HG02678 (cell line): ENCODE measurements around the gene SPATA16.
A peak's percentile ranks its signal among the peaks of the same experiment; 100 is the strongest.
"Not testable (repeated sequence)": the region's sequence is repeated elsewhere in the genome, so short reads cannot be mapped to it uniquely, and the experiment has no call there.

Experiments
- ATAC-seq: cut with Tn5 transposase; IDR thresholded peaks from one replicate; pipeline ENCODE4 v1.9.1; 2021; ENCODE audit warnings: mild to moderate bottlenecking, moderate library complexity; ENCODE audit not compliant: unreplicated experiment

The SPATA16 gene

GRCh38 chr3:172892158-172892557 is 248.9 kb downstream of the SPATA16 start:
- no peak for ATAC-seq

GRCh38 chr3:172885704-172886103 is 255.3 kb downstream of the SPATA16 start:
- no peak for ATAC-seq

GRCh38 chr3:172882563-172882962 is 258.5 kb downstream of the SPATA16 start:
- no peak for ATAC-seq

GRCh38 chr3:172879381-172879780 is 261.7 kb downstream of the SPATA16 start:
- ATAC-seq, result not testable (repeated sequence)

GRCh38 chr3:172877011-172877410 is 264.0 kb downstream of the SPATA16 start:
- no peak for ATAC-seq

GRCh38 chr3:172876297-172876696 is 264.7 kb downstream of the SPATA16 start:
- no peak for ATAC-seq

- no peak for ATAC-seq
These were observed 266.0 kb downstream of the SPATA16 start for GRCh38 chr3:172875039-172875438.

GRCh38 chr3:172869784-172870518 is 271.1 kb downstream of the SPATA16 start:
- ATAC-seq, result no peak

- ATAC-seq, result no peak
These were observed 271.7 kb downstream of the SPATA16 start for GRCh38 chr3:172869368-172869771.

GRCh38 chr3:172868582-172869200 is 272.3 kb downstream of the SPATA16 start:
- ATAC-seq, result no peak

- ATAC-seq, result not testable (repeated sequence)
These were observed 274.2 kb downstream of the SPATA16 start for GRCh38 chr3:172866726-172867350.

GRCh38 chr3:172859041-172859440 is 282.0 kb downstream of the SPATA16 start:
- ATAC-seq, result no peak

GRCh38 chr3:172856795-172857742 is 284.0 kb downstream of the SPATA16 start:
- ATAC-seq, result no peak

GRCh38 chr3:172855037-172855436 is 286.0 kb downstream of the SPATA16 start:
- ATAC-seq, result no peak

- no peak for ATAC-seq
These were observed 286.9 kb downstream of the SPATA16 start for GRCh38 chr3:172853921-172854666.

GRCh38 chr3:172853005-172853404 is 288.0 kb downstream of the SPATA16 start:
- no peak for ATAC-seq

- no peak for ATAC-seq
These were observed 292.1 kb downstream of the SPATA16 start for GRCh38 chr3:172848910-172849309.

- no peak for ATAC-seq
These were observed 293.7 kb downstream of the SPATA16 start for GRCh38 chr3:172847292-172847691.

- ATAC-seq, result no peak
These were observed 294.3 kb downstream of the SPATA16 start for GRCh38 chr3:172846706-172847105.

GRCh38 chr3:172846103-172846561 is 294.9 kb downstream of the SPATA16 start:
- peak; percentile 57 for ATAC-seq
